K562 (cell line): Measurements from ENCODE around the gene TUBD1. TPM values are rescaled to one million over a fixed set of nuclear protein-coding genes. Genes with fewer than 3 reads are reported as not detected.

Experiments
- BACH1 ChIP-seq: fragments of 200-800 bp; sonication (Bioruptor generic); IDR thresholded peaks from 2 replicates; pipeline ENCODE4 v1.6.1; 2016; ENCODE audit warnings: missing genetic modification characterization, missing compliant biosample characterization
- CCAR2 ChIP-seq: fragments of 200-400 bp; formaldehyde crosslinking; IDR thresholded peaks from 2 replicates; pipeline ENCODE4 v1.6.1; 2017; ENCODE audit warnings: mild to moderate bottlenecking, low read depth, low read length
- CTCF ChIP-seq, 3 experiments: IDR thresholded peaks in 2 of 3; conservative IDR thresholded peaks in 1 of 3; 2 replicates each; pipeline ENCODE4 v1.5.1; 2011 to 2012; ENCODE audit warnings: low read length in 3 of 3, mild to moderate bottlenecking in 3 of 3, control low read depth in 2 of 3, improper control_type of control experiment in 1 of 3, inconsistent platforms in 1 of 3, low read depth in 1 of 3, mixed read lengths in 1 of 3, moderate library complexity in 1 of 3; ENCODE audit not compliant: insufficient read depth in 2 of 3
- GABPB2 ChIP-seq: fragments of 250-450 bp; sonication (Bioruptor Pico); conservative IDR thresholded peaks from 2 replicates; pipeline ENCODE4 v1.5.1; 2021; ENCODE audit warnings: mild to moderate bottlenecking
- GTF2F1 ChIP-seq: IDR thresholded peaks from 2 replicates; pipeline ENCODE4 v1.6.1; 2011; ENCODE audit warnings: low read depth, low read length, improper control_type of control experiment
- MAFG ChIP-seq: fragments of 450-650 bp; conservative IDR thresholded peaks from 2 replicates; pipeline ENCODE4 v1.6.1; 2016; ENCODE audit warnings: missing genetic modification characterization, missing compliant biosample characterization
- POLR2H ChIP-seq: IDR thresholded peaks from 2 replicates; pipeline ENCODE4 v1.6.1; 2016; ENCODE audit warnings: missing genetic modification characterization, low read depth, mild to moderate bottlenecking, control low read depth, missing compliant biosample characterization, moderate library complexity
- RCOR1 ChIP-seq, 2 experiments: IDR thresholded peaks; 2 replicates each; pipeline ENCODE4 v1.6.1; 2012; ENCODE audit warnings: low read depth in 2 of 2, low read length in 2 of 2, borderline replicate concordance in 1 of 2, improper control_type of control experiment in 1 of 2
- SUPT5H ChIP-seq: fragments of 450-650 bp; IDR thresholded peaks from 2 replicates; pipeline ENCODE4 v1.6.1; 2016
- TAF1 ChIP-seq: IDR thresholded peaks from 2 replicates; pipeline ENCODE4 v1.6.1; 2011; ENCODE audit warnings: mild to moderate bottlenecking, low read length, moderate library complexity; ENCODE audit not compliant: insufficient read depth, control insufficient read depth, severe bottlenecking; ENCODE audit errors: extremely low read depth
- ZKSCAN8 ChIP-seq: fragments of 200-800 bp; sonication (Bioruptor generic); IDR thresholded peaks from 2 replicates; pipeline ENCODE4 v1.6.1; 2016; ENCODE audit warnings: missing genetic modification characterization, missing compliant biosample characterization
- ZNF354B ChIP-seq: fragments of 250-450 bp; sonication (Bioruptor Pico); IDR thresholded peaks from 2 replicates; pipeline ENCODE4 v1.4.0; 2020
- ZNF512 ChIP-seq: IDR thresholded peaks from 2 replicates; pipeline ENCODE4 v1.6.1; 2016; ENCODE audit warnings: missing genetic modification characterization, missing compliant biosample characterization
- ZNF584 ChIP-seq: fragments of 200-800 bp; sonication (Bioruptor generic); IDR thresholded peaks from 2 replicates; pipeline ENCODE4 v1.6.1; 2016; ENCODE audit warnings: low read depth, mild to moderate bottlenecking, missing genetic modification characterization, missing compliant biosample characterization
- ZNF696 ChIP-seq: fragments of 250-450 bp; sonication (Bioruptor Pico); conservative IDR thresholded peaks from 2 replicates; pipeline ENCODE4 v1.4.0; 2020; ENCODE audit warnings: mild to moderate bottlenecking, moderate library complexity
- ZNF830 ChIP-seq: fragments of 250-450 bp; sonication (Bioruptor Pico); IDR thresholded peaks from 2 replicates; pipeline ENCODE4 v1.5.0; 2021; ENCODE audit warnings: mild to moderate bottlenecking
- polyA plus RNA-seq, 8 experiments: library from polyadenylated mRNA; depleted of rRNA in 4 of 8; stranded (reverse) in 5 of 8; unstranded in 3 of 8; fragments of >200 nt; fragmentation: Nextera tagmentation in 2 of 8; fragmentation: Illumina TruSeq in 1 of 8; extraction: Ambion mirVana in 2 of 8; extraction: Trizol in 1 of 8; gene quantifications; 2 replicates each; pipeline versions ENCODE4 v1.2.1 to v1.2.3, GENCODE V29; 2011 to 2014; ENCODE audit warnings: inconsistent platforms in 1 of 8, missing spikeins in 1 of 8
- total RNA-seq, 7 experiments: library from RNA; depleted of rRNA in 6 of 7; stranded (reverse); fragments of >200 nt in 6 of 7; fragmentation: Illumina TruSeq in 2 of 7; extraction: Trizol in 2 of 7; gene quantifications; 2 replicates each; pipeline versions ENCODE4 v1.2.1 to v1.2.3, GENCODE V29; 2011 to 2021; ENCODE audit warnings: low replicate concordance in 1 of 7
- TF ChIP-seq, protein P1 (sequence below): sonication (generic); formaldehyde crosslinking; IDR thresholded peaks from 2 replicates; pipeline ENCODE4 v1.8.0; 2023; ENCODE audit warnings: mild to moderate bottlenecking, missing genetic modification reagents
- TF ChIP-seq, protein P2 (sequence below): fragments of 450-650 bp; IDR thresholded peaks from 2 replicates; pipeline ENCODE4 v1.6.1; 2016; ENCODE audit warnings: mild to moderate bottlenecking

The TUBD1 gene
- total and polyA plus RNA-seq, 9 of the 15 experiments (the other 6 are each of a cell fraction or from before 2014, with no cell fraction given): 10.8 to 35.3 (median 17.9) TPM

GRCh38 chr17:59892924-59893675 is at the start of gene TUBD1, which contains the start of gene RPS6KB1 (continued):
- TF ChIP-seq, protein P1, sequence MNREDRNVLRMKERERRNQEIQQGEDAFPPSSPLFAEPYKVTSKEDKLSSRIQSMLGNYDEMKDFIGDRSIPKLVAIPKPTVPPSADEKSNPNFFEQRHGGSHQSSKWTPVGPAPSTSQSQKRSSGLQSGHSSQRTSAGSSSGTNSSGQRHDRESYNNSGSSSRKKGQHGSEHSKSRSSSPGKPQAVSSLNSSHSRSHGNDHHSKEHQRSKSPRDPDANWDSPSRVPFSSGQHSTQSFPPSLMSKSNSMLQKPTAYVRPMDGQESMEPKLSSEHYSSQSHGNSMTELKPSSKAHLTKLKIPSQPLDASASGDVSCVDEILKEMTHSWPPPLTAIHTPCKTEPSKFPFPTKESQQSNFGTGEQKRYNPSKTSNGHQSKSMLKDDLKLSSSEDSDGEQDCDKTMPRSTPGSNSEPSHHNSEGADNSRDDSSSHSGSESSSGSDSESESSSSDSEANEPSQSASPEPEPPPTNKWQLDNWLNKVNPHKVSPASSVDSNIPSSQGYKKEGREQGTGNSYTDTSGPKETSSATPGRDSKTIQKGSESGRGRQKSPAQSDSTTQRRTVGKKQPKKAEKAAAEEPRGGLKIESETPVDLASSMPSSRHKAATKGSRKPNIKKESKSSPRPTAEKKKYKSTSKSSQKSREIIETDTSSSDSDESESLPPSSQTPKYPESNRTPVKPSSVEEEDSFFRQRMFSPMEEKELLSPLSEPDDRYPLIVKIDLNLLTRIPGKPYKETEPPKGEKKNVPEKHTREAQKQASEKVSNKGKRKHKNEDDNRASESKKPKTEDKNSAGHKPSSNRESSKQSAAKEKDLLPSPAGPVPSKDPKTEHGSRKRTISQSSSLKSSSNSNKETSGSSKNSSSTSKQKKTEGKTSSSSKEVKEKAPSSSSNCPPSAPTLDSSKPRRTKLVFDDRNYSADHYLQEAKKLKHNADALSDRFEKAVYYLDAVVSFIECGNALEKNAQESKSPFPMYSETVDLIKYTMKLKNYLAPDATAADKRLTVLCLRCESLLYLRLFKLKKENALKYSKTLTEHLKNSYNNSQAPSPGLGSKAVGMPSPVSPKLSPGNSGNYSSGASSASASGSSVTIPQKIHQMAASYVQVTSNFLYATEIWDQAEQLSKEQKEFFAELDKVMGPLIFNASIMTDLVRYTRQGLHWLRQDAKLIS: 0 out of 2 replicates have a peak, but pooled peaks have one; percentile 69
- TF ChIP-seq CTCF (IDR thresholded peaks at IDR 0.05 in 2 of 3, conservative IDR thresholded peaks at IDR 0.05 in 1 of 3; ENCODE audit: insufficient read depth in 2 of 3, low read depth in 1 of 3, low read length in 3 of 3) (no peak), MAFG (tag) (no peak), SUPT5H (peak; percentile 98), RCOR1 (IDR thresholded peaks at IDR 0.05; ENCODE audit: borderline replicate concordance in 1 of 2, low read depth in 2 of 2, low read length in 2 of 2) (0 out of 4 replicates have a peak, but pooled peaks of 1 of the 2 experiments have one; percentile 12), BACH1 (tag) (no peak), ZNF830 (no peak), GABPB2 (CRISPR knock-in tag) (no peak), ZKSCAN8 (CRISPR knock-in tag) (no peak), ZNF584 (CRISPR knock-in tag) (no peak), POLR2H (tag) (peak; percentile 80), ZNF512 (no peak), ZNF696 (CRISPR knock-in tag) (no peak), CCAR2 (no peak), ZNF354B (CRISPR knock-in tag) (no peak), GTF2F1 (0 out of 2 replicates have a peak, but pooled peaks have one; percentile 57), TAF1 (peak; percentile 97)
- TF ChIP-seq, protein P2, sequence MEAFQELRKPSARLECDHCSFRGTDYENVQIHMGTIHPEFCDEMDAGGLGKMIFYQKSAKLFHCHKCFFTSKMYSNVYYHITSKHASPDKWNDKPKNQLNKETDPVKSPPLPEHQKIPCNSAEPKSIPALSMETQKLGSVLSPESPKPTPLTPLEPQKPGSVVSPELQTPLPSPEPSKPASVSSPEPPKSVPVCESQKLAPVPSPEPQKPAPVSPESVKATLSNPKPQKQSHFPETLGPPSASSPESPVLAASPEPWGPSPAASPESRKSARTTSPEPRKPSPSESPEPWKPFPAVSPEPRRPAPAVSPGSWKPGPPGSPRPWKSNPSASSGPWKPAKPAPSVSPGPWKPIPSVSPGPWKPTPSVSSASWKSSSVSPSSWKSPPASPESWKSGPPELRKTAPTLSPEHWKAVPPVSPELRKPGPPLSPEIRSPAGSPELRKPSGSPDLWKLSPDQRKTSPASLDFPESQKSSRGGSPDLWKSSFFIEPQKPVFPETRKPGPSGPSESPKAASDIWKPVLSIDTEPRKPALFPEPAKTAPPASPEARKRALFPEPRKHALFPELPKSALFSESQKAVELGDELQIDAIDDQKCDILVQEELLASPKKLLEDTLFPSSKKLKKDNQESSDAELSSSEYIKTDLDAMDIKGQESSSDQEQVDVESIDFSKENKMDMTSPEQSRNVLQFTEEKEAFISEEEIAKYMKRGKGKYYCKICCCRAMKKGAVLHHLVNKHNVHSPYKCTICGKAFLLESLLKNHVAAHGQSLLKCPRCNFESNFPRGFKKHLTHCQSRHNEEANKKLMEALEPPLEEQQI: no peak
